Right ventricle myocardium inferior (tissue), 1 donor: ENCODE measurements around the gene DNMT1. TPM values are rescaled to one million over a fixed set of nuclear protein-coding genes. Genes with fewer than 3 reads are reported as not detected.
A peak's percentile ranks its signal among the peaks of the same experiment; 100 is the strongest.

ENCODE experiments used
- ATAC-seq: fragments of 200-7000 bp; cut with Tn5 transposase; one replicate; pipeline ENCODE4 v1.9.1; 2020; ENCODE audit warnings: mild to moderate bottlenecking, moderate library complexity
- DNase-seq: peaks from one replicate; pipeline ENCODE4 v3.0.0; 2021; ENCODE audit errors: missing footprints
- intact Hi-C: fragments of 100-400 bp; cut with DNase I; formaldehyde crosslinking; loops from one replicate; pipeline ENCODE4 v1.11.0; 2022
- total RNA-seq: library from RNA; stranded (reverse); fragmentation: NEBNext Ultra II Directional; extraction: Animal tissue kit (Norgen Biotek cat#: 25700); gene quantifications from one replicate; pipeline ENCODE4 v1.2.1, GENCODE V29; 2021
- donor health status: DM: no; HTN: yes; CAD: no; lungs with severe emphysema.

DNMT1 gene
- total RNA-seq, 1 donor from 2014 or later: 26.0 TPM

GRCh38 chr19:10152100-10152499, 42.7 kb downstream of the DNMT1 start:
- intact Hi-C loops: no loop called here
- no peak for ATAC-seq
- DNase-seq: no peak

GRCh38 chr19:10151521-10151920, 43.2 kb downstream of the DNMT1 start:
- no peak for ATAC-seq
- DNase-seq: no peak

GRCh38 chr19:10149427-10149826, 45.3 kb downstream of the DNMT1 start:
- intact Hi-C loops: no loop called here
- no peak for ATAC-seq
- no peak for DNase-seq

More at GRCh38 chr19:10151521-10151920, 43.2 kb downstream of the DNMT1 start:
- intact Hi-C loops: no loop called here

GRCh38 chr19:10146142-10146541, 48.6 kb downstream of the DNMT1 start:
- DNase-seq (no peak), ATAC-seq (no peak)
- intact Hi-C loops: no loop called here

GRCh38 chr19:10145031-10145430, 49.7 kb downstream of the DNMT1 start:
- ATAC-seq (no peak), DNase-seq (no peak)
- intact Hi-C loops: no loop called here

GRCh38 chr19:10144361-10144760, 50.4 kb downstream of the DNMT1 start:
- intact Hi-C loops: no loop called here

GRCh38 chr19:10143681-10144080, 51.1 kb downstream of the DNMT1 start:
- DNase-seq (no peak), ATAC-seq (no peak)
- intact Hi-C loops: no loop called here

More at GRCh38 chr19:10144361-10144760, 50.4 kb downstream of the DNMT1 start:
- DNase-seq (no peak), ATAC-seq (no peak)

GRCh38 chr19:10142701-10143375, 51.9 kb downstream of the DNMT1 start:
- ATAC-seq: no peak
- DNase-seq: no peak
- intact Hi-C loops: no loop called here

GRCh38 chr19:10141973-10142372, 52.8 kb downstream of the DNMT1 start:
- DNase-seq: no peak
- intact Hi-C loops: no loop called here
- no peak for ATAC-seq

GRCh38 chr19:10141479-10141878, 53.3 kb downstream of the DNMT1 start:
- DNase-seq (no peak), ATAC-seq (no peak)
- intact Hi-C loops: no loop called here

GRCh38 chr19:10139952-10140351, 54.8 kb downstream of the DNMT1 start:
- intact Hi-C loops: no loop called here
- no peak for ATAC-seq
- DNase-seq: no peak

GRCh38 chr19:10138879-10139795, 55.6 kb downstream of the DNMT1 start:
- intact Hi-C loops: no loop called here
- no peak for ATAC-seq
- DNase-seq: peak; percentile 54

- peak; percentile 70 for DNase-seq
- intact Hi-C loops: no loop called here
- no peak for ATAC-seq
Measured at GRCh38 chr19:10137751-10138682, 56.7 kb downstream of the DNMT1 start.

- DNase-seq: no peak
- ATAC-seq: no peak
- intact Hi-C loops: no loop called here
Measured at GRCh38 chr19:10136936-10137335, 57.8 kb downstream of the DNMT1 start.

- ATAC-seq (peak; percentile 8), DNase-seq (peak; percentile 46)
- intact Hi-C loops: no loop called here
Measured at GRCh38 chr19:10135551-10136334, 59.0 kb downstream of the DNMT1 start.

- ATAC-seq (no peak), DNase-seq (peak; percentile 30)
- intact Hi-C loops: no loop called here
Measured at GRCh38 chr19:10134040-10134439, 60.7 kb downstream of the DNMT1 start.

GRCh38 chr19:10133596-10133995, 61.2 kb downstream of the DNMT1 start:
- intact Hi-C loops: no loop called here
- DNase-seq (no peak), ATAC-seq (no peak)

- DNase-seq (no peak), ATAC-seq (no peak)
- intact Hi-C loops: no loop called here
Measured at GRCh38 chr19:10132905-10133304, 61.8 kb downstream of the DNMT1 start.
